ENCODE measurements around the gene HES5. TPM values are rescaled to one million over a fixed set of nuclear protein-coding genes. Genes with fewer than 3 reads are reported as not detected.

HES5 gene
- total RNA-seq, 1 experiment from 2014 or later: 0.84 TPM

- ATAC-seq (no peak), DNase-seq (no peak)
- Histone ChIP-seq H3K27ac (ENCODE audit: low read length) (no peak overlapping the region), H3K9me3 (ENCODE audit: low read length) (no peaks in the 10 kb centered on the region), H2AFZ (ENCODE audit: low read length) (no peak overlapping the region), H3K9me2 (replicated peaks; ENCODE audit: low read length) (no peaks in the 10 kb centered on the region), H4K20me1 (ENCODE audit: low read length) (no peaks in the 10 kb centered on the region), H3K4me2 (ENCODE audit: low read length) (no peak overlapping the region), H3K79me2 (ENCODE audit: low read length) (no peaks in the 10 kb centered on the region), H3K4me1 (ENCODE audit: insufficient read depth, low read length) (no peaks in the 10 kb centered on the region), H3K36me3 (ENCODE audit: low read depth, low read length) (peaks cover 51% of the 10 kb centered on the region), H3K27me3 (ENCODE audit: low read length) (no peaks in the 10 kb centered on the region), H3K9ac (ENCODE audit: low read length) (no peak overlapping the region), H3F3A (ENCODE audit: low read length, unreplicated experiment) (no peaks in the 10 kb centered on the region), H3K4me3 (ENCODE audit: low read length) (no peak overlapping the region)
- CTCF ChIA-PET: no interaction called here
- intact Hi-C loops (cut with micrococcal nuclease): no loop called here
- TF ChIP-seq, protein P1, sequence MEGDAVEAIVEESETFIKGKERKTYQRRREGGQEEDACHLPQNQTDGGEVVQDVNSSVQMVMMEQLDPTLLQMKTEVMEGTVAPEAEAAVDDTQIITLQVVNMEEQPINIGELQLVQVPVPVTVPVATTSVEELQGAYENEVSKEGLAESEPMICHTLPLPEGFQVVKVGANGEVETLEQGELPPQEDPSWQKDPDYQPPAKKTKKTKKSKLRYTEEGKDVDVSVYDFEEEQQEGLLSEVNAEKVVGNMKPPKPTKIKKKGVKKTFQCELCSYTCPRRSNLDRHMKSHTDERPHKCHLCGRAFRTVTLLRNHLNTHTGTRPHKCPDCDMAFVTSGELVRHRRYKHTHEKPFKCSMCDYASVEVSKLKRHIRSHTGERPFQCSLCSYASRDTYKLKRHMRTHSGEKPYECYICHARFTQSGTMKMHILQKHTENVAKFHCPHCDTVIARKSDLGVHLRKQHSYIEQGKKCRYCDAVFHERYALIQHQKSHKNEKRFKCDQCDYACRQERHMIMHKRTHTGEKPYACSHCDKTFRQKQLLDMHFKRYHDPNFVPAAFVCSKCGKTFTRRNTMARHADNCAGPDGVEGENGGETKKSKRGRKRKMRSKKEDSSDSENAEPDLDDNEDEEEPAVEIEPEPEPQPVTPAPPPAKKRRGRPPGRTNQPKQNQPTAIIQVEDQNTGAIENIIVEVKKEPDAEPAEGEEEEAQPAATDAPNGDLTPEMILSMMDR (conservative IDR thresholded peaks at IDR 0.05; ENCODE audit: low read depth, low read length): no peak
- no peak for TF ChIP-seq EZH2phosphoT487 (IDR thresholded peaks at IDR 0.05; ENCODE audit: borderline replicate concordance, low read length)
- no peak for TF ChIP-seq EZH2 (IDR thresholded peaks at IDR 0.05; ENCODE audit: low read length, unreplicated experiment)
- BruUV-seq (replicated peaks): no TSS peak
- POLR2A ChIA-PET (ENCODE audit: unreplicated experiment): no interaction called here
These were observed 21.3 kb downstream of the HES5 start for GRCh38 chr1:2508751-2509150.

DNA sequence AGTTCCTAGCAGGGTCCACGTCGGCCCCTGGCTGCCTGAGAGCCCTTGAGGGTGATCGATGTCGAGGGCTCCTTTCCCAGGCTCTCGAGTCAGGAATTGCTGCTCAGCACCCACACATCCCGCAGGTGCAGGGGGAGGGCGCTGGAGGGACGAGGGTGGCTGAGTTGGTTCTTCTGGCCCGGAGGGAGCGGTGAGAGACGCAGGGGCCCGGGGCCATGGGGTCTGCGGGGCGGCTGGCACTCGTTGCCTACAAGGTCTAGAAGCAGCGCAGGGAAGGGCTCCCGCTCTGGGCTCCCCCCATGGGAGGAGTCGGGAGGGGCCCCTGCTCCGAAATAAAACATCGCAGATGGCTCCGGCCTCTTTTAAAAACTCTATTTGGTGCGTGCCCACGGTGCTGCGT, 21.9 kb downstream of the HES5 start:
- Histone ChIP-seq H3K79me2 (ENCODE audit: low read length) (no peaks in the 10 kb centered on the region), H4K20me1 (ENCODE audit: low read length) (no peaks in the 10 kb centered on the region), H3K9me2 (replicated peaks; ENCODE audit: low read length) (no peaks in the 10 kb centered on the region), H3K9me3 (ENCODE audit: low read length) (no peaks in the 10 kb centered on the region), H3F3A (ENCODE audit: low read length, unreplicated experiment) (no peaks in the 10 kb centered on the region), H3K27me3 (ENCODE audit: low read length) (no peaks in the 10 kb centered on the region), H3K4me3 (ENCODE audit: low read length) (no peak overlapping the region), H3K27ac (ENCODE audit: low read length) (no peak overlapping the region), H2AFZ (ENCODE audit: low read length) (no peak overlapping the region), H3K9ac (ENCODE audit: low read length) (no peak overlapping the region), H3K4me2 (ENCODE audit: low read length) (no peak overlapping the region), H3K36me3 (ENCODE audit: low read depth, low read length) (peaks cover 47% of the 10 kb centered on the region; the same call in 1 of the 2 replicates), H3K4me1 (ENCODE audit: insufficient read depth, low read length) (no peaks in the 10 kb centered on the region)
- ChIA-PET POLR2A (ENCODE audit: unreplicated experiment) (no interaction called here), CTCF (no interaction called here)
- TF ChIP-seq EZH2phosphoT487 (IDR thresholded peaks at IDR 0.05; ENCODE audit: borderline replicate concordance, low read length) (no peak), EZH2 (IDR thresholded peaks at IDR 0.05; ENCODE audit: low read length, unreplicated experiment) (no peak)
- TF ChIP-seq, protein P1 (conservative IDR thresholded peaks at IDR 0.05; ENCODE audit: low read depth, low read length): no peak
- intact Hi-C loops (cut with micrococcal nuclease): no loop called here
- DNase-seq: no peak
- no TSS peak for BruUV-seq (replicated peaks)
- ATAC-seq: no peak

- ChIA-PET POLR2A (ENCODE audit: unreplicated experiment) (no interaction called here), CTCF (no interaction called here)
- Histone ChIP-seq H3K27ac (ENCODE audit: low read length) (no peak overlapping the region), H3K79me2 (ENCODE audit: low read length) (no peaks in the 10 kb centered on the region), H3K9me2 (replicated peaks; ENCODE audit: low read length) (no peaks in the 10 kb centered on the region), H3F3A (ENCODE audit: low read length, unreplicated experiment) (no peaks in the 10 kb centered on the region), H2AFZ (ENCODE audit: low read length) (no peak overlapping the region), H3K9me3 (ENCODE audit: low read length) (no peaks in the 10 kb centered on the region), H3K4me1 (ENCODE audit: insufficient read depth, low read length) (no peaks in the 10 kb centered on the region), H3K27me3 (ENCODE audit: low read length) (no peaks in the 10 kb centered on the region), H3K36me3 (ENCODE audit: low read depth, low read length) (peaks cover 43% of the 10 kb centered on the region; the same call in 1 of the 2 replicates), H4K20me1 (ENCODE audit: low read length) (no peaks in the 10 kb centered on the region), H3K4me2 (ENCODE audit: low read length) (no peak overlapping the region), H3K4me3 (ENCODE audit: low read length) (no peak overlapping the region), H3K9ac (ENCODE audit: low read length) (no peak overlapping the region)
- ATAC-seq: no peak
- no TSS peak for BruUV-seq (replicated peaks)
- TF ChIP-seq EZH2phosphoT487 (IDR thresholded peaks at IDR 0.05; ENCODE audit: borderline replicate concordance, low read length): no peak
- TF ChIP-seq, protein P1 (conservative IDR thresholded peaks at IDR 0.05; ENCODE audit: low read depth, low read length): no peak
- TF ChIP-seq EZH2 (IDR thresholded peaks at IDR 0.05; ENCODE audit: low read length, unreplicated experiment): no peak
- intact Hi-C loops (cut with micrococcal nuclease): no loop called here
- no peak for DNase-seq
These were observed 22.3 kb downstream of the HES5 start for GRCh38 chr1:2507744-2508155.
